Measurements from ENCODE around the gene MANBA.

Gene MANBA

DNA sequence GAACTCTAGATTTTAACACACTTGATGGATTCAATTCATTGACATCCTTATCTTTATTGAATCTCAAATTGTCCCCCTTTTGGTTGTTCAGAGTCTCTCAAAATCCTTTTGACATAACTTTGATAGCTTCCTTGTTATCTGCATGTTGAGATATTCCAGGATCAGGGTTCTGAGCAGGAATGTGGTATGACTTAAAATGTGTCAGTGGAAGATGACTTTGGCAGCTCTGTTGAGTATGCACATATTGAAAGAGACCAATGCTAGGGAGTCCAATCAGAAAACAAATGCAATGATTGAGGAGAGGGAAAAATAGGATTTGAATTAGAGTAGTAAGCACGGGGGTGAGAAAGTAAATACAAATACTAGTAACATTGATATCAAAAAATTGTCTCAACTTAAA lies 93.8 kb downstream of the MANBA start:
- no peak for DNase-seq

DNA sequence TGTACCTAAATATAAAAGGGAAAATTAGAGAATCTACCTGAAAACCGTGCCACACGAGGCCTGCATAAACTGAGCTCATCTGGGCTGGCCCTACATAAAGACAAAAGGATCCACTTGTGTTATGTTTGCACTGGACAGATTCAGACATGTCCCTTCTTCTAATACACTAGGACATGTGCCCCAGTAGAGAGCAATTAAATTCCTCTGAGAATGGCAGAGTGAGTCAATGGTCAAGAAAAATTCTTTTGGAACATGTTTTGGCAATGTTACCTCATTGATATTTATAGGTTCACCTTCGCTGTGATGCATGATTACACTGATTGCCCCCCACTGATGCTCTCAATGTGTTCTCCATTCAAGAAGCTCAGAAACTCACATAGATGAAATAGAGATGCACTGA lies 95.2 kb downstream of the MANBA start:
- DNase-seq, result no peak

DNA sequence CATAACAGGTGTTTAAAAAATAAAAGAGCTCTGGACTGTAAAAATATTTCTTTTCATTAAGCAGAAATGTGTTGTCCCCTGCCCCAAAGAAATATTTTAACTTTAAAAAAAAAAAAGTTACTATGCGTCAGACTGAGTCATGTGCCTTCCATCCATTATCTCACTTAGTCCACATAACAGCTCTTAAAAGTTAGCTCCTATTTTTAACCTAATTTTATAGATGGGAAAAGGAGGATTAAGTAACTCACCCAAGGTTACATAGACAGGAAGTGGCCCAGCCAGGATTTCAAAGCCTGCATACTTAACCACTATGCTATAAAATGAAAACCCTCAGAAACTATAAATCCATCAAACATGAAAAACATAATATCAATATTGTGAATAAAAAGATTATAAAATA lies 97.7 kb downstream of the MANBA start:
- no peak for DNase-seq

DNA sequence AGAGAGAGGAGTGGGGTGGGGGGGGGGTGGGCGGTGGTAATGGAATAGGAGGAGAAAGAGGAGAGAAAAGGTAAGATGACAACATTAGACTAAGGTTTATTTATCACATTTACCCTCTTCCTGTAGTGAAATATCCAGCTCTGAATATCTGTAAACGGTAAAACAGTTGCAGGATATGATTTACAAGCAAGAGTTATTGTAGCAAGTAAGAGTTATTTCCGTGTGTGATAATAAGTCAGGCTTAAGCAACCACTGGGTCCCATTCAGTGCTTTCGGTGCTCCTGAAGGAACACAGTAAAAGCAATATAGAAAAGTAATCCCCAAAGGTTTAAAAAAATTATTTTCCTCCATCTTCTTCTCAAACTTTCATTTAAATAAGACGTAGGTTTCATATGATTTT lies 103.6 kb downstream of the MANBA start:
- no peak for DNase-seq

DNA sequence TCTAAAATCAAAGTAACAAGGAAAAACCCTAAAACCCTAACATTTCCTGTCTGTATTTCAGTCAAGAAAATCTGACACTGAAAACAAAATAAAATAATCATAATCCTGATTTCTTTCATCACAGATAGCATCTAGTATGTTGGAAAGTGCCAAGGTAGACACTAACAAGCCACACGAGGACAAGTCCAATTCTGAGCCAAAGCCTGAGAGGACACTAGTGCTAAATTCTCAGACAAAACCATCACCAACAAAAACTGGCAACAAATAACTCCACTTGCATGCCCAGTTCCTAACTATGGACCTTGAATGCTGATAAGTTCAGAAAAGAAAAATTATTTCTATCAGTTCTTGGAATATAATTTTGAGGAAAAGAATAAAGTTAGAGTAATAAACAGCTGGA lies 113.7 kb downstream of the MANBA start:
- no peak for DNase-seq

DNA sequence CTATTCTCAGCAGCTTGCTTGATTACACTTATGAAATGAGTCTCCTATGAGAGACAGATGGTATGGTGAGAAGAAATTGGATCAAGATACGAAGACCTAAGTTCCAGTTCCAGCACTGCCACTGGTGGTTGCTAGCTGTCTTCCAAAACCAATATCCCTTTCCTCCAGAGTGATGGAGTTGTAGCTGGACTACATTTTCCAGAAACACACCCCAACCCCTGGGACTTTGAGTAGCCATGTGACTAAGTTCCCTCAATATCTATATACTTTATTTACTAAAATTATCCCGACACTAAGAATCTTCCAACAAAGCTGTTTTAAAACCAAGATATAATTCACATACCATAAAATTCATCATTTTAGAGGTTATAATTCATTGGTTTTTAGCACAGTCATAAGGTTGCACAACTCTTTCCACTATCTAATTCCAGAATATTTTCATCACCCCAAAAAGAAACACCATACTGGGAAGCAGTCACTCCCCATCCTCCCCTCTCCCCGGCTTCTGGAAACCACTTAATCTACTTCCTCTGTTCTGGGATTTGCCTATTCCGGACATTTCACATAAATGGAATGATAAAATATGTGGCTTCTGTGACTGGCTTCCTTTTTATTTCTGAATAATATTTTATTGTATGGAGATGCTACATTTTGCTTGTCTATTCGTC lies 118.0 kb downstream of the MANBA start:
- no peak for DNase-seq

DNA sequence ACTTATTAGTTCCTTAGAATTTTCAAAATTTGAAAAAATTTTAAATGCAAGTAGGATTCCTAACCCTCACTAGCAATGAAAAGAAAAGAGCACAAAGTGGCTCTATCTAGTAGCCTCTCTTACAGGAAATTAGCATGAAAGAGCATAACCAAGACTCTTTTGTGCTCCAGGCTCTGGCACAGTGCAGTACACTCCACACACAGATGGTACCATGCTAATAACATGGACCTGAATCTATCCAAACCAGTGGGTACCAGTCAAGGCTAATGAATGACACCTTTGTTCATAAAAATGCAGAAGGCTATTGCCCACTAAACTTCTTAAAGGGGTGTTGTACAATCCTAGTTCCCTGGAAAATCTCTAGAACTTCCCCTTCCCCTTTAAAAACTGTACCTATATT lies 119.0 kb downstream of the MANBA start:
- no peak for DNase-seq

DNA sequence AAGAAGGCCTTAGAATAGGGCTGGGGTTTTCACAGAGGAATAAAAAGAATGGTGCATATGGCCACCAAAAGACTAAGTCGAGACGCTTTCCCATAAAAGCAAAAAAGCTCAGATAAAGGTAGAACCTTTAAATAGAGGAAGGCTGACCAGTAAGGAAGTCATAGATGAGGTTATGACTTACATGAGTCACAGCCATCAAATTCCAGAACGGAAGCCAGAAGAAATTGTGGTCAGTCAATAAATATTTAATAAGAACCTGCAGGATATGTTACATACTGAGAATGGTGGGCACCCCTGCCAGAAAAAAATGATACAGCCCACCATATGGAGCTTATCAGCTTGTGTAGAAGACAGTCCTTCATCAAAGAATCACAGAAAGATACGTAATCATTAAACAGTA lies 120.1 kb downstream of the MANBA start:
- DNase-seq, result no peak

DNA sequence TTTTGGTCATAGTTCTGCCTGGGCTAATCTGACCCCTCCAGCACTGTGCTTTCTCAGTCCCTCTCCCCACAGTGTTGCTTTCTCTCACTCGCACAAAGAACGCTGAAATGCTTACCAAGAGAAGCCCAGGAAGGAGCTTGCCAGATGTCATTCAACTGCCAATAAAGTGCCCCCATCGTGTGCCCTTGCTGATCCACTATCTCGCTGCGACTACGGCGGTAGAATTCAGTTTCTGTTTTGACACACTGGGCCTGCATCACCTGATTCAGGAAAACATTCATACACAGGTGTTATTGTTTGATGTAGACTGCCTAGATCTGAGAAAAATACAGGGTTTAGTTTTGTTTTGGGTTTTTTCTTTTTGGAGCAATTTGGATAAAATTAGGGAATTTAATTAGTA lies 121.2 kb downstream of the MANBA start:
- no peak for DNase-seq

DNA sequence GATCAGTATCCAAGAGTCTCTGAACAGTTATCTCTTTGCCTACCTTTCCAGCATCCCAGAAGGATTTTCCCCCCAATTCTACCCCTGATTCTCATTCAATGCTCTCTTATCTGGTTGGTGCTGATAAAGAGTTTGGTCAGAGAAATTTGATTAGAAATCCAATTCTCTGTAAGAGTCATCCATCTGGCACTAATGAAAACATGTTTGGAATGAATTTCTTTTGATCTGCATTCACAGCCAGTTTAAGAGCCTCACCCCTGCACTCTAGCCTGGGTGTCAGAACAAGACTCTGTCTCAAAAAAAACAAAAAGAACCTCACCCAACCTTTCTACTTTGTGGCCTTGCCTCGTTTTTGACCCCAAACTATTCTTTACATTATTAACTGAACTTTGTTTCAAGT lies 122.1 kb downstream of the MANBA start:
- DNase-seq, result no peak

DNA sequence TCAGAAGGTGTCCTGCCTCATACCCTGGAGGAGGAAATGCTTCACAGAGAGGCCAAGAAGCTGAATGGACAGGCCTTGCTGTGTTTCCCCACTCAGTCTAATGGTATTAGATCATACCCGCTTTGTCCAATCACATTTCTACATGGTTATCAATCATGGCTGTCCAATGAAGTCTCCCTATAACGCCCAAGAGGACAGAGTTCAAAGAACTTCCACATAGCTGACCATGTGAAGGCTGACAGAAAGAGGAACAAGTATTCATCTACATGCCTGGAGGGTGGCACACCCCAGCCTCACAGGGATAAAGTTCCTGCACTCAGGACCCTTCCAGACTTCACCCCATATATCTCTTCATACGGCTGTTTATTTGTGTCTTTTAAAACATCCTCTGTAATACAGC lies 123.4 kb downstream of the MANBA start:
- peak; percentile 49 for DNase-seq

DNA sequence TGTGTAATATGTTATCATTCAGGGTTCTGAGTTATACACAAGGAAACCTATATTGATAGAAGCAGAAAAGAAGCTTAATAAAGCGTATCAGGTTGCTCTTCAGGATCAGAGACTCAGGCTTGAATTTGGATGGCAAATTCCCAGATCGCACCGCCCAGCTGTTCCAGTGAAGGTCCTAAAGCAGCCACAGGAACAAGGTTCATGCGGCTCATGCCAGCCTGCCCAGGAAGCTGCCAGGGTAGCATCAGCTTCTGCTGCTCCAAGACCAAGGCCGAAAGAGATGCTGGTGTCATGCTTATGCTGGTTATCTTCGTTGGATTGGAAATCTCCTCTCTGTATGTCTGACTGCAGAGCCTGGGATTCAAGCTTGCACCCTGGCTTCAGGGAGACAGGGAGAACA lies 127.7 kb downstream of the MANBA start:
- no peak for DNase-seq

DNA sequence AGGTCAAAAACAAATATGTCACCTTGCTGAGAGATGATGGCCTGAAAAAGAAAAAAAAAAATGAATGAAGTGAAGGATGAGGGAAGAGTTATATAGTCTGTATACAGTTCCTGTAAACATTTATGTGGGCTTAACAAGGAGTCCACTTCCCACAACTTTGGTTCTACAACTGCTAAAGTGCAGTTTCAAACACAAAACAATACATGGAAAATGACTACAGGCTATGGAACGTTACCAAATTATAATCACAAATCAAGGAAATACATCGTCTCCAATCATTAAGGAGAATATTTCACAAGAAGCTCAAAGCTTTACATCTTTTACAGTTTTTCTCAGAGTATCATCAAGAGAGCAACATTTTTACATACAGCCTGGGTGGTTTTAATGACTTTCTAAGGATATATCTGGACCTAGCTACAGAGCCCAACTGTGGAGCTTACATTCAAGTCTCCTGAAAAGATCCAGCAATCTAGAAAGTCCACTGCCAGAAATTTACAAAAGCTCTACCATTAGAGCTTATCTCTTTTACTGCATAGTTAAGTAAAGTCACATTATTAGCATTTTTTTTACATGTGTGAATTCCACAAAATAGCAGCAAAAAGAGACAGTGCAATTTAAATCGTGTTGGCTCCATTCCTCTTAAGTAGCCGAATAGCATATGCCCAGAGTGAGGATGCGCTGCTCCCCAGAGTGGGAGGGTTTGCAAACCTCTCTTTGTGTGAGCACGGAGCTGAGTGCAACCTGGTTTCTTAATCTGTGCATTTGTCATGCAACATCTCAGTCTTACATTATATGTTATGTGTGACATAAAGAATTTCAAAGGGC lies 128.3 kb downstream of the MANBA start:
- DNase-seq, result no peak

DNA sequence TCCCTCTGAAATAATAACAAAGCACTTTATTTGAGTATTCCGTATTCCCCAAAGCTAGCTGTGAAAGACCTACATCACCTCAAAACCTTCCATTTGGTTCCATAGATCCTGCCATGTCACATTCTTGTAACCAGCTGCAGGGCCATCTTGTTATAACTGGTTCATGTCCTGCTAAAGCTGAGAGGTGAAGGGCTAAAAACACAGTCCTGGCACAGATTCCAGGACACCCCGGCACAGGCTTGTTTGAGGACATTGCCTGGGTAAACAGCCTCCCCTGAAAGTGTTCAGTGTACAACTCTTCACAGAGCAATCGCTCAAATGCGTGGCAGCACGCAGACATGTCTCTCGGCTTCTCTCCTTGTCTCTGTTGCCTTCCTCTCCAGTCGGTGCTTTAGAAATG lies 129.2 kb downstream of the MANBA start:
- DNase-seq, result no peak

DNA sequence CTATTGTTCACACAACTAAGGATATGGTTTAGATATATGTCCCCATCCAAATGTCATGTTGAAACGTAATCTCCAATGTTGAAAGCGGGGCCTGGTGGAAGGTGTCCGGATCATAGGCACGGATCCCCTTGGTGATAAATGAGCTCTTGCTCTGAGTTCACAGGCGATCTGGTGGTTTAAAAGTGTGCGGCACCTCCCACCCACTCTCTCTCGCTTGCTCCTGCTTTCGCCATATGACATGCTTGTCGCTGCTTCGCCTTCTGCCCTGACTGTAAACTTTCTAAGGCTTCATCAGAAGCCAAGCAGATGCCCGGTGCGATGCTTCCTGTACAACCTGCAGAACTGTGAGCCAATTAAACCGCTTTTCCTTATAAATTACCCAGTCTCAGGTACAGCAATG lies 131.1 kb downstream of the MANBA start:
- DNase-seq, result no peak

DNA sequence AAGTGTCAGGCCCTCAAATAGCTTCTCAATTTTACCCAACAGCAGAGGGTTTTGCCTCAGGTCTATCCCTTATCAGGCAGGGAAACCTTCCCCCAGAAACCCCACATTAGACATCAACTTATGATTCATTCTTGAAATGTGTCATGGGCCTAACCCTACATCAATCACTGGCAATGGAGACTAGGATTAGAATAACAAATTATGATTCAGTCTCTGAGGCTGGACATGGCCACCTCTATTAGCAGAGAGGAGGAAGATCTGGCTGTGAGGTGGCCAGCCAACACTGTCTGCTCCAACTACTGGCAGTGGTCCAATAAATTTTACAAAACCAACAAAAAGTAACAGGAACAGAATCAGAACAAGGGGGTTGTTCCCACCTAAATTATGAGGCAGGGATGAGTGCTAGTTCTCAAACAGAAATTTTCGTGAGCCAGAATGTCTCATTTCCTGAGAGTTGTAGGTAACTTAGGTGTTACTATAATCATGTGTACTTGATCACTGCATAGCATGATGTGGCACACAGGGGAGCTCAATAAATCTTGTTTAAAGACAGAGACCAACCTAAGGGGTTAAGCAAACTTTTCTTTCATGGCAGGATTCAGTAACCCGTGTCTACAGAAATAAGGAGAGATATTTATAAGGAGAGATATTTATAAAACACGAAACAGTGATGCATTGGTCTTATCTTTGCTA lies 132.8 kb downstream of the MANBA start:
- DNase-seq, result peak; percentile 44

DNA sequence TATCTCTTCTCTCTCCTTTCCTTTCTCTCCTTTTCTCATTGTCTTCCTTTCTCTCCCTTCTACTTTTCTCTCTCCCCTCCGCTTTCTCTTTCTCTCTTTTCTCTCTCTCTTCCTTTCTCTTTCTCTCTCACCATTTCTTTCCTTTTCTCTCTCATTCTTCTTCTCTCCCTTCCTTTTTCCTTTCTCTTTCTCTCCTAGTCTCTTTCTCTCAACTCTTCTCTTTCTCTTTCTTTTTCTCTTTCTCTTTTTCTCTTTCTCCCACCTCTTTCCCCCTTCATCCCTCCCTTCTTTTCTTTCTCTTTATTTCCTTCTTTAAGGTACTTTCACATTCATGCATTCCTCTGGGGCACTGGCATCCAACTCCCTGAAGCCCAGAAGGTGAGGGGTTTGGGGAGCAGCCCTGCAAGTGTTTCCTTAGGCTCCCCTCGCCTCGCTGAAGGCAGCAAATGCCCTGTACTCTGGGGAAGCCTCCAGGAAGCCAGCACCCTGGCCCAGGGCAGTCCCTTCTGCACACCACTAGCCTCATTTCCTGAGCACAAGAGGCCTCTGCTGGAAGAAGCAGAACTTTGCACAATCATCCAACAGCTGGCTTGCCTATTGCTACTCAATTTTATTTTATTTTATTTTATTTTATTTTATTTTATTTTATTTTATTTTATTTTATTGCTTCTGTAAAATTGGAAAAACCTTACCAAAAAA lies 135.4 kb downstream of the MANBA start:
- peak; percentile 78 for DNase-seq

DNA sequence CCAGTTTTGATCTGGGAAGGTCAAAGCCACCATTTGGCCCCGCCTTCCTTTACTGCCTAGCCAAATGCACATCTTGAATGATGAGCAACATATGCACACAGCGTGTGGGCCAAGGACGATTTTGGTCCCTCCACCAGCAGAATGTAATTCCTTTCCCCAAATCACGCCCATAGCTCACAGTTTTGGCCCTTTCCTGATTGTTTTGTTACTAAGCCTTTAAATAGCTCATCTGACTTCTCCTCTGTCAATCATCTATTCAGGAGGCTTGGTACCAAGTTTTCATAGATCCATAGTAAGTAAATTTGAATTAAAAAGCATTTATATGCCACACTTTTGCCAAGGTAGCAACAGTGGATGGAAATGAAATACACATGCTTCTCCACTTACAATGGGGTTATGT lies 136.3 kb downstream of the MANBA start:
- no peak for DNase-seq

DNA sequence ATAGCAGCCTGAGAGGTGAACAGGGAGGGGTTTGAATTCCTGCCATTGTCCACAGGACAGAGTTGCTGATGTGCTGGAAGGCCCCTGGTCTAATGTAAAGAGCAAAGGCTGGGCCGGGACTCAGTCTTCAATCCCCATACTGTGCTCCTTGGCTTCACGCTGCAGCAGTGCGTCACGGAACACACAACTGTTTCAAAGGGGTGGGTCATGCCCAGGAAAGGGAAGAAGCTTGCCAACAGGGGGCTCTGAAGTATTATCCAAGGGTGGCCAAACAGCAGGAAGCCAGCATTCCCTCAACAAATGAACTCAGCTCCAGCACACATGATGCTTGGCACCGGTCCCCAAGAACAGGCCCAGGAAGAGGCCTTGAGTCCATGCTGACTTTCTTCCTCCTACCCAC lies 137.1 kb downstream of the MANBA start:
- DNase-seq, result no peak

DNA sequence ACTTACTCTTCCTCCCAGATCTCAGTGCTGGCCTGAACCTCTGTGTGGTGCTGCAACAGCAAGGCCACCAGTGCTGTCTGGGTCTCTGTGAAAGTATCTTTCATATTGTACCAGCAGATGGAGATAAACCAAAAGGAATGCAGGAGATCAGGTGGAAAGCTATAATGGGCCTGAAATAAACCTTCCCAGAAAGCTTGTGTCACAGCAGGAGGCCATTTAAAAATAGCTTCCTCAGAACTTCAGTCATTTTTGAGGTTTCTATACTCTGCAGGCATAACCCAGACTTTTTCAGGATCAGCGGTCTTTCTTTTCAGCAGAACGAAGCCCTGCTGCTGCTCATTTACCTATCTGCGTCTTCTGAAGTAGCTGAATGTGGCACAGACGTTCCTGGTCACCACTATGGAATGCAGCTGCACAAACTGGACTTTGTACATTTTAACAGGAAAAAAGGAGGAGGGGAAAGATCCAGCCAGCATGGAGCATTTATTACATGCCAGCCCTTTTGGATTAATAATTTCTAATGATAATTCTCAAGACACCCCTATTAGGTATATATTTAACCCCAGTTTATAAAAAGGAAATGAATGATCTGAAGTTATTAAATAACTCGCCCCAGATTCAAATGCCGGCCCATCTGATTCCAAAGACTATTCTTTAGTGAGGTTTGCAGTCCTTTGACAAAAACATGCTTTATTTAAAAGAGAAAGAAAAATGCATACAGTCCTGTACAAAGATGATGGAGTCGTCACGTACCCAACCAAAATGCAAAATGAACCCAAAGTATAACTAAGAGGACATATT lies 139.9 kb downstream of the MANBA start:
- no peak for DNase-seq

DNA sequence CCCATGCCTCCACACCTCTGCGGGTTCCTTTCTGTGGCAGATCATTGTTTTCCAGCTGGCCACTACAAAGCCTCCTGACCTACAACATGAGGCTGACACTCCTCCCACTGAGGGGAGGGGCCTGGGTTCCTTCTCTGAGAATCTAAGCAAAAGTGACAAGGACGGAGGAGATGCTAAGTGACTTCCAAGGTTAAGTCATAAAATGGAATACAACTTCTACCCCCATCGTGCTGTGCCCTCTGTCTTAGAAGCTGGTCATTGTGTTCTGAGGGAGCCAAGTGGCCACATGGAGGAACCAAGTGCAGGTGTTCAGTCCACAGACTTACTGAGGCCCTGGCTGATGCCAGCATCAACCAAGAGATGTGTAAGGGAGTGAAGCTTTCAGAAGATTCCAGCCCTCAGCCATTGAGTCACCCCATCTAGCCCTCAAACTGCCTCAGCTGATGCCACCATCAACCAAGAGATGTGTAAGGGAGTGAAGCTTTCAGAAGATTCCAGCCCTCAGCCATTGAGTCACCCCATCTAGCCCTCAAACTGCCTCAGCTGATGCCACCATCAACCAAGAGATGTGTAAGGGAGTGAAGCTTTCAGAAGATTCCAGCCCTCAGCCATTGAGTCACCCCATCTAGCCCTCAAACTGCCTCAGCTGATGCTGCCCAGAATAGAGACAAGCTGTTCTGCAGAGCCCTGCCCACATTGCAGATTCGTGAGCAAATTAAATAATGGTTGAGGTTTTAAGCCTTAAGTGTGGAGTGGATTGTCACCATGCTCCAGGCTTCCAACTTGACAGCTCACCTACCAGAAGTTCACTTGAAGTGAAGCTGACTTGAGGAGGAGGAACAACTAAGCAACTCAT lies 140.8 kb downstream of the MANBA start:
- peak; percentile 45 for DNase-seq

DNA sequence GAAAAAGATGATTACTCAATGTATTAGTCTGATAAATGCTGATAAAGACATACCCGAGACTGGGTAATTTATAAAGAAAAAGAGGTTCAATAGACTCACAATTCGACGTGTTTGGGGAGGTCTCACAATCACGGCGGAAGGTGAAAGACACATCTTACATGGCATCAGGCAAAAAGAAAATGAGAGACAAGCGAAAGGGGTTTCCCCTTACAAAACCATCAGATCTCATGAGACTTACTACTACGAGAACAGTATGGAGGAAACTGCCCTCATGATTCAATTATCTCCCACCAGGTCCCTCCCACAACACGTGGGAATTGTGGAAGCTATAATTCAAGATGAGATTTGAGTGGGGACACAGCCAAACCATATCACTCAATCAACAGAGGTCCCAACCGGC lies 141.7 kb downstream of the MANBA start:
- peak; percentile 58 for DNase-seq

All from inflammatory macrophage treated with lipopolysaccharide for 4 hours (primary cell).